Spleen (tissue), 11 donors: ENCODE measurements around the gene MKRN2. TPM values are rescaled to one million over a fixed set of nuclear protein-coding genes. Genes with fewer than 3 reads are reported as not detected.

Experiments
- DNase-seq: peaks from one replicate; pipeline ENCODE4 v3.0.0-alpha.2; 2020
- H3K27ac ChIP-seq, 8 donors: fragments of 200-600 bp; sonication (generic) in 7 of 8; 1 replicate in 4 of 8; 2 replicates in 4 of 8; pipeline versions ENCODE4 v1.5.0 to v1.8.0; 2016 to 2021; ENCODE audit warnings: inconsistent platforms in 4 of 8, mild to moderate bottlenecking in 4 of 8, moderate library complexity in 1 of 8
- H3K27me3 ChIP-seq, 7 donors: fragments of 200-600 bp; sonication (generic) in 6 of 7; replicated peaks in 1 of 7; 1 replicate in 4 of 7; 2 replicates in 3 of 7; pipeline versions ENCODE4 v1.5.0 to v1.8.0; 2016 to 2021; ENCODE audit warnings: inconsistent platforms in 3 of 7, mild to moderate bottlenecking in 1 of 7
- H3K36me3 ChIP-seq, 6 donors: fragments of 200-600 bp; sonication (generic) in 5 of 6; 1 replicate in 4 of 6; 2 replicates in 2 of 6; pipeline versions ENCODE4 v1.5.0 to v1.8.0; 2016 to 2021; ENCODE audit warnings: inconsistent platforms in 2 of 6
- H3K4me1 ChIP-seq, 6 donors: fragments of 200-600 bp; sonication (generic) in 5 of 6; 1 replicate in 3 of 6; 2 replicates in 3 of 6; pipeline versions ENCODE4 v1.5.0 to v1.8.0; 2016 to 2021; ENCODE audit warnings: inconsistent platforms in 3 of 6
- H3K4me3 ChIP-seq, 8 donors: fragments of 200-600 bp; sonication (generic) in 7 of 8; 1 replicate in 4 of 8; 2 replicates in 4 of 8; pipeline versions ENCODE4 v1.5.0 to v1.8.0; 2016 to 2021; ENCODE audit warnings: inconsistent platforms in 4 of 8, mild to moderate bottlenecking in 4 of 8, moderate library complexity in 2 of 8
- H3K9me3 ChIP-seq, 8 donors: fragments of 200-600 bp; sonication (generic) in 7 of 8; 1 replicate in 4 of 8; 2 replicates in 4 of 8; pipeline versions ENCODE4 v1.5.0 to v1.8.0; 2016 to 2021; ENCODE audit warnings: inconsistent platforms in 4 of 8
- CTCF ChIP-seq, 11 experiments: fragments of 200-600 bp in 7 of 11; fragments of 450-650 bp in 4 of 11; sonication (generic) in 4 of 11; IDR thresholded peaks in 8 of 11; conservative IDR thresholded peaks in 3 of 11; 1 replicate in 7 of 11; 2 replicates in 4 of 11; pipeline versions ENCODE4 v1.4.0 to v1.8.0; 2016 to 2021; ENCODE audit warnings: antibody characterized with exemption in 11 of 11, inconsistent platforms in 4 of 11, mild to moderate bottlenecking in 1 of 11
- POLR2A ChIP-seq, 3 donors: fragments of 450-650 bp; IDR thresholded peaks; one replicate each; pipeline ENCODE4 v1.5.1; 2017; ENCODE audit warnings: antibody characterized with exemption in 3 of 3, mild to moderate bottlenecking in 1 of 3
- POLR2AphosphoS5 ChIP-seq, 3 donors: sonication (generic); formaldehyde crosslinking; IDR thresholded peaks; one replicate each; pipeline ENCODE4 v1.5.1; 2017; ENCODE audit warnings: antibody characterized with exemption in 3 of 3
- WGBS, 5 donors: extraction: QIAGEN DNeasy Blood & Tissue Kit in 3 of 5; methylation state at CpG; one replicate each; pipeline versions ENCODE4 v1.1.5 to v1.1.7; 2013 to 2018; 5-methylcytosine and 5-hydroxymethylcytosine counted together
- intact Hi-C: fragments of 100-400 bp; cut with DNase I; formaldehyde crosslinking; loops from one replicate; pipeline ENCODE4 v1.15.0; 2023; ENCODE audit warnings: low total_unique reads
- polyA plus RNA-seq, 3 donors: library from polyadenylated mRNA; stranded (reverse); fragments of 200-250 nt; gene quantifications; one replicate each; pipeline ENCODE4 v1.2.1, GENCODE V29; 2013
- total RNA-seq, 7 donors: library from RNA; depleted of rRNA in 3 of 7; stranded (reverse); fragments of >200 nt in 3 of 7; fragmentation: NEBNext Ultra II Directional in 4 of 7; extraction: Animal tissue kit (Norgen Biotek cat#: 25700) in 4 of 7; gene quantifications; one replicate each; pipeline versions ENCODE4 v1.1.0 to v1.2.1, GENCODE V29; 2016 to 2021
- donor health status: healthy with polysubstance abuse.
- donor health status: DM: no; HTN: no; CAD: no; lungs with moderate emphysema.
- donor health status: DM: no; HTN: no; CAD: no.
- donor health status: Bipolar disorder and iron deficiency.
- donor health status: healthy.
- donor health status: DM: no; HTN: no; CAD: no.
- donor health status: DM: yes; HTN: yes; CAD: no.

MKRN2 gene
- total and polyA plus RNA-seq, 10 donors = 11.1 to 27.4 (median 19.7) TPM

GRCh38 chr3:12611117-12611516 is 54.2 kb downstream of the MKRN2 start:
- intact Hi-C loops = no loop called here
- H3K4me1 ChIP-seq = peaks cover 0 to 39% (median 13%) of the 10 kb centered on the region in 6 donors
- no peaks in the 10 kb centered on the region for H3K9me3 ChIP-seq
- peaks cover 4 to 100% (median 55%) of the 10 kb centered on the region in 6 donors for H3K36me3 ChIP-seq
- TF ChIP-seq POLR2AphosphoS5 (IDR thresholded peaks at IDR 0.05) = no peak
- TF ChIP-seq CTCF (IDR thresholded peaks at IDR 0.05 in 8 of 11, conservative IDR thresholded peaks at IDR 0.05 in 3 of 11) = no peak
- TF ChIP-seq POLR2A (IDR thresholded peaks at IDR 0.05) = no peak
- 77 to 91% (median 78%) methylated on average over 5 of the region's 5 CpGs for WGBS, 5 donors
- no peak for DNase-seq
- H3K27ac ChIP-seq = no peak overlapping the region
- no peaks in the 10 kb centered on the region for H3K27me3 ChIP-seq
- no peak overlapping the region for H3K4me3 ChIP-seq

GRCh38 chr3:12612514-12613226 is 55.8 kb downstream of the MKRN2 start:
- Histone ChIP-seq H3K27ac (peak overlapping the region in 2 of 8 donors; percentile 19 to 23), H3K9me3 (no peaks in the 10 kb centered on the region), H3K27me3 (no peaks in the 10 kb centered on the region), H3K36me3 (peaks cover 6 to 100% (median 52%) of the 10 kb centered on the region in 6 donors), H3K4me3 (no peak overlapping the region), H3K4me1 (peaks cover 0 to 44% (median 13%) of the 10 kb centered on the region in 6 donors)
- no peak for DNase-seq
- WGBS, 5 donors = 79 to 85% (median 85%) methylated on average over 6 of the region's 6 CpGs
- TF ChIP-seq POLR2AphosphoS5 (IDR thresholded peaks at IDR 0.05) (no peak), POLR2A (IDR thresholded peaks at IDR 0.05) (no peak), CTCF (IDR thresholded peaks at IDR 0.05 in 8 of 11, conservative IDR thresholded peaks at IDR 0.05 in 3 of 11) (no peak)
- intact Hi-C loops = no loop called here

- Histone ChIP-seq H3K4me1 (peaks cover 0 to 44% (median 13%) of the 10 kb centered on the region in 6 donors), H3K36me3 (peaks cover 6 to 100% (median 51%) of the 10 kb centered on the region in 6 donors), H3K9me3 (no peaks in the 10 kb centered on the region), H3K27ac (peak overlapping the region in 2 of 8 donors; percentile 19 to 23), H3K4me3 (no peak overlapping the region), H3K27me3 (no peaks in the 10 kb centered on the region)
- intact Hi-C loops = no loop called here
- no peak for TF ChIP-seq POLR2A (IDR thresholded peaks at IDR 0.05)
- TF ChIP-seq POLR2AphosphoS5 (IDR thresholded peaks at IDR 0.05) = no peak
- TF ChIP-seq CTCF (IDR thresholded peaks at IDR 0.05 in 8 of 11, conservative IDR thresholded peaks at IDR 0.05 in 3 of 11) = no peak
- 43 to 54% (median 49%) methylated on average over 4 of the region's 4 CpGs for WGBS, 5 donors
- no peak for DNase-seq
Measured at GRCh38 chr3:12613250-12613649, 56.4 kb downstream of the MKRN2 start.

- H3K27ac ChIP-seq = peak overlapping the region in 5 of 8 donors; percentile 22 to 65 (median 32)
- H3K4me1 ChIP-seq = peaks cover 0 to 47% (median 14%) of the 10 kb centered on the region in 6 donors
- WGBS, 5 donors = 80 to 97% (median 83%) methylated on average over 4 of the region's 4 CpGs
- peaks cover 2 to 86% (median 38%) of the 10 kb centered on the region in 6 donors for H3K36me3 ChIP-seq
- H3K27me3 ChIP-seq = no peaks in the 10 kb centered on the region
- TF ChIP-seq CTCF (IDR thresholded peaks at IDR 0.05 in 8 of 11, conservative IDR thresholded peaks at IDR 0.05 in 3 of 11) = no peak
- no peak for TF ChIP-seq POLR2AphosphoS5 (IDR thresholded peaks at IDR 0.05)
- TF ChIP-seq POLR2A (IDR thresholded peaks at IDR 0.05) = no peak
- H3K9me3 ChIP-seq = no peaks in the 10 kb centered on the region
- no peak overlapping the region for H3K4me3 ChIP-seq
- DNase-seq = no peak
- intact Hi-C loops = no loop called here
Measured at GRCh38 chr3:12615266-12615665, 58.4 kb downstream of the MKRN2 start.
